Measurements from ENCODE around the gene ZBTB8OS.

Gene ZBTB8OS

GRCh38 chr1:32600034-32600433 is 50.3 kb downstream of the ZBTB8OS start:
- H3K9ac ChIP-seq (ENCODE audit: low read length) = no peak overlapping the region
- H3K36me3 ChIP-seq (ENCODE audit: insufficient read depth, low read length) = peaks cover 6% of the 10 kb centered on the region
- H3K4me3 ChIP-seq (ENCODE audit: low read depth in 1 of 2, low read length in 2 of 2) = no peak overlapping the region
- H3K9me3 ChIP-seq (ENCODE audit: low read length) = no peaks in the 10 kb centered on the region
- no peaks in the 10 kb centered on the region for H3K4me1 ChIP-seq (ENCODE audit: insufficient read depth, low read length)
- H3K27me3 ChIP-seq (ENCODE audit: control insufficient read depth in 1 of 2, insufficient read depth in 2 of 2, low read length in 2 of 2) = no peaks in the 10 kb centered on the region
- no peak overlapping the region for H3K27ac ChIP-seq (ENCODE audit: low read depth, low read length)

DNA sequence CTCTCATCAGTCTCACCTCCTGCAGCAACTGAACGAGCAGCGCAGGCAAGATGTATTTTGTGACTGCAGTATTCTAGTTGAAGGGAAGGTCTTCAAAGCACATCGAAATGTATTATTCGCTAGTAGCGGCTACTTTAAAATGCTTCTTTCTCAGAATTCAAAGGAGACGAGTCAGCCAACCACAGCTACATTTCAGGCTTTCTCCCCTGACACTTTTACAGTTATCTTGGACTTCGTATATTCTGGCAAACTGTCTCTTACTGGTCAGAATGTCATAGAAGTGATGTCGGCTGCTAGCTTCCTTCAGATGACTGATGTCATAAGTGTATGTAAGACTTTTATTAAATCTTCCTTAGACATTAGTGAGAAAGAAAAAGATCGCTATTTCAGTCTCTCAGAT is 57.4 kb downstream of the ZBTB8OS start:
- Histone ChIP-seq H3K36me3 (ENCODE audit: insufficient read depth, low read length) (peaks cover 7% of the 10 kb centered on the region), H3K4me1 (ENCODE audit: insufficient read depth, low read length) (no peaks in the 10 kb centered on the region), H3K27me3 (ENCODE audit: control insufficient read depth in 1 of 2, insufficient read depth in 2 of 2, low read length in 2 of 2) (no peaks in the 10 kb centered on the region), H3K4me3 (ENCODE audit: low read depth in 1 of 2, low read length in 2 of 2) (no peak overlapping the region), H3K27ac (ENCODE audit: low read depth, low read length) (no peak overlapping the region), H3K9ac (ENCODE audit: low read length) (no peak overlapping the region), H3K9me3 (ENCODE audit: low read length) (no peaks in the 10 kb centered on the region)

GRCh38 chr1:32580348-32581017 is 69.9 kb downstream of the ZBTB8OS start:
- Histone ChIP-seq H3K9me3 (ENCODE audit: low read length) (no peaks in the 10 kb centered on the region), H3K9ac (ENCODE audit: low read length) (no peak overlapping the region), H3K4me3 (ENCODE audit: low read depth in 1 of 2, low read length in 2 of 2) (no peak overlapping the region), H3K27me3 (ENCODE audit: control insufficient read depth in 1 of 2, insufficient read depth in 2 of 2, low read length in 2 of 2) (no peaks in the 10 kb centered on the region), H3K4me1 (ENCODE audit: insufficient read depth, low read length) (no peaks in the 10 kb centered on the region), H3K36me3 (ENCODE audit: insufficient read depth, low read length) (no peaks in the 10 kb centered on the region), H3K27ac (ENCODE audit: low read depth, low read length) (no peak overlapping the region)

Measured in muscle layer of colon (tissue), 2 donors.